H9 (cell line): ENCODE results near the gene PPP1R27. TPM values are rescaled to one million over a fixed set of nuclear protein-coding genes. Genes with fewer than 3 reads are reported as not detected.

Source experiments
- DNase-seq: peaks from one replicate; pipeline ENCODE4 v3.0.0-alpha.2; 2017
- H2AFZ ChIP-seq: one replicate; pipeline ENCODE4 v1.6.1; 2013; ENCODE audit warnings: mild to moderate bottlenecking, low read length, control low read depth, moderate library complexity
- H2AK5ac ChIP-seq: 2 replicates; pipeline ENCODE4 v1.6.1; 2013; ENCODE audit warnings: low read length, control low read depth, mixed read lengths; ENCODE audit not compliant: insufficient read length
- H2BK120ac ChIP-seq: one replicate; pipeline ENCODE4 v1.6.1; 2013; ENCODE audit warnings: low read depth, mild to moderate bottlenecking, low read length, control low read depth, inconsistent platforms; ENCODE audit not compliant: poor library complexity, severe bottlenecking
- H2BK12ac ChIP-seq: 2 replicates; pipeline ENCODE4 v1.6.1; 2013; ENCODE audit warnings: low read length, control low read depth, mixed read lengths, low read depth; ENCODE audit not compliant: insufficient read length
- H2BK15ac ChIP-seq: 2 replicates; pipeline ENCODE4 v1.6.1; 2013; ENCODE audit warnings: low read depth, low read length, control low read depth
- H2BK20ac ChIP-seq: one replicate; pipeline ENCODE4 v1.6.1; 2013; ENCODE audit warnings: low read depth, mild to moderate bottlenecking, low read length, control low read depth, inconsistent platforms; ENCODE audit not compliant: poor library complexity, severe bottlenecking
- H2BK5ac ChIP-seq: 2 replicates; pipeline ENCODE4 v1.6.1; 2013; ENCODE audit warnings: low read length, control low read depth, mixed read lengths; ENCODE audit not compliant: insufficient read length
- H3K14ac ChIP-seq: 2 replicates; pipeline ENCODE4 v1.6.1; 2013; ENCODE audit warnings: low read length, control low read depth; ENCODE audit not compliant: insufficient read depth
- H3K18ac ChIP-seq: 2 replicates; pipeline ENCODE4 v1.6.1; 2013; ENCODE audit warnings: low read depth, mild to moderate bottlenecking, mixed read lengths, low read length, control low read depth; ENCODE audit not compliant: insufficient read length
- H3K23ac ChIP-seq: 2 replicates; pipeline ENCODE4 v1.6.1; 2013; ENCODE audit warnings: low read length, control low read depth, mixed read lengths, low read depth; ENCODE audit not compliant: insufficient read length
- H3K23me2 ChIP-seq: 2 replicates; pipeline ENCODE4 v1.6.1; 2013; ENCODE audit warnings: low read depth, mild to moderate bottlenecking, mixed read lengths, low read length, control low read depth; ENCODE audit not compliant: insufficient read length, poor library complexity, severe bottlenecking
- H3K27ac ChIP-seq: 2 replicates; pipeline ENCODE4 v1.5.1; 2013; ENCODE audit warnings: low read length, control low read depth, mixed read lengths, low read depth; ENCODE audit not compliant: insufficient read length
- H3K27me3 ChIP-seq: 2 replicates; pipeline ENCODE4 v1.6.1; 2013; ENCODE audit warnings: low read length, control low read depth, inconsistent platforms; ENCODE audit not compliant: insufficient read depth
- H3K4ac ChIP-seq: 2 replicates; pipeline ENCODE4 v1.6.1; 2013; ENCODE audit warnings: low read depth, mild to moderate bottlenecking, control low read depth, inconsistent platforms, low read length, moderate library complexity
- H3K4me1 ChIP-seq: 2 replicates; pipeline ENCODE4 v1.6.1; 2013; ENCODE audit warnings: low read length, control low read depth, inconsistent platforms; ENCODE audit not compliant: insufficient read depth
- H3K4me2 ChIP-seq: 2 replicates; pipeline ENCODE4 v1.6.1; 2013; ENCODE audit warnings: low read length, control low read depth, mixed read lengths; ENCODE audit not compliant: insufficient read length, insufficient read depth
- H3K56ac ChIP-seq: 2 replicates; pipeline ENCODE4 v1.6.1; 2013; ENCODE audit warnings: low read depth, mild to moderate bottlenecking, mixed read lengths, low read length, control low read depth; ENCODE audit not compliant: insufficient read length
- H3K79me1 ChIP-seq: 2 replicates; pipeline ENCODE4 v1.6.1; 2013; ENCODE audit warnings: low read depth, mild to moderate bottlenecking, moderate library complexity, low read length, control low read depth, inconsistent platforms; ENCODE audit not compliant: insufficient read depth, poor library complexity, severe bottlenecking
- H3K79me2 ChIP-seq: 2 replicates; pipeline ENCODE4 v1.6.1; 2013; ENCODE audit warnings: low read length, control low read depth, inconsistent platforms; ENCODE audit not compliant: insufficient read depth
- H3K9ac ChIP-seq: 2 replicates; pipeline ENCODE4 v1.6.1; 2013; ENCODE audit warnings: low read length, control low read depth, mixed read lengths; ENCODE audit not compliant: insufficient read length; ENCODE audit errors: extremely low read depth
- H3K9me3 ChIP-seq: one replicate; pipeline ENCODE4 v1.6.1; 2013; ENCODE audit warnings: low read depth, low read length, inconsistent platforms; ENCODE audit not compliant: control insufficient read depth
- H3T11ph ChIP-seq: one replicate; pipeline ENCODE4 v1.6.1; 2013; ENCODE audit warnings: mild to moderate bottlenecking, low read length, control low read depth, inconsistent platforms
- H4K20me1 ChIP-seq: one replicate; pipeline ENCODE4 v1.6.1; 2013; ENCODE audit not compliant: control insufficient read depth, insufficient read length, insufficient read depth
- H4K5ac ChIP-seq: 2 replicates; pipeline ENCODE4 v1.6.1; 2013; ENCODE audit warnings: low read depth, mild to moderate bottlenecking, mixed read lengths, low read length, control low read depth; ENCODE audit not compliant: insufficient read length
- H4K8ac ChIP-seq: replicated peaks from 2 replicates; pipeline ENCODE4 v1.6.1; 2013; ENCODE audit warnings: low read length, control low read depth, mixed read lengths, low read depth; ENCODE audit not compliant: insufficient read length
- H4K91ac ChIP-seq: 2 replicates; pipeline ENCODE4 v1.6.1; 2013; ENCODE audit warnings: low read depth, mild to moderate bottlenecking, moderate library complexity, mixed read lengths, low read length, control low read depth; ENCODE audit not compliant: insufficient read length
- H3K27ac Mint-ChIP-seq, 3 experiments: 2 replicates in 2 of 3; 3 replicates in 1 of 3; pipeline ENCODE4 v1.8.0; 2020 to 2021; ENCODE audit warnings: mixed read lengths in 3 of 3, mild to moderate bottlenecking in 1 of 3, moderate library complexity in 1 of 3
- H3K27me3 Mint-ChIP-seq: 2 replicates; pipeline ENCODE4 v1.8.0; 2021; ENCODE audit warnings: low read depth, mild to moderate bottlenecking, moderate library complexity, mixed read lengths
- H3K36me3 Mint-ChIP-seq, 3 experiments: 2 replicates in 2 of 3; 3 replicates in 1 of 3; pipeline ENCODE4 v1.8.0; 2020 to 2021; ENCODE audit warnings: low read depth in 3 of 3, mixed read lengths in 3 of 3; ENCODE audit not compliant: insufficient read depth in 1 of 3
- H3K4me1 Mint-ChIP-seq, 2 experiments: 2 replicates each; pipeline ENCODE4 v1.8.0; 2020; ENCODE audit warnings: mixed read lengths in 2 of 2
- H3K4me3 Mint-ChIP-seq, 2 experiments: 2 replicates in 1 of 2; 3 replicates in 1 of 2; pipeline ENCODE4 v1.8.0; 2020 to 2021; ENCODE audit warnings: mild to moderate bottlenecking in 2 of 2, mixed read lengths in 2 of 2, moderate library complexity in 1 of 2
- H3K9me3 Mint-ChIP-seq, 2 experiments: 2 replicates in 1 of 2; 3 replicates in 1 of 2; pipeline ENCODE4 v1.8.0; 2020; ENCODE audit warnings: mild to moderate bottlenecking in 2 of 2, mixed read lengths in 2 of 2, moderate library complexity in 1 of 2
- WGBS: extraction: QIAGEN DNeasy Blood & Tissue Kit; methylation state at CpG from one replicate; pipeline ENCODE4 v1.1.7; 2013; ENCODE audit warnings: missing lambda C conversion rate, low lambda C conversion rate, mixed read lengths; ENCODE audit not compliant: insufficient read length; ENCODE audit errors: extremely low coverage; 5-methylcytosine and 5-hydroxymethylcytosine counted together
- total RNA-seq: library from RNA; stranded (reverse); gene quantifications from 2 replicates; pipeline ENCODE4 v1.2.1, GENCODE V29; 2021
- TF ChIP-seq, protein P1 (sequence below): fragments of 200-600 bp; sonication (generic); conservative IDR thresholded peaks from 3 replicates; pipeline ENCODE4 v1.8.0; 2021; ENCODE audit warnings: antibody characterized with exemption, mild to moderate bottlenecking

The PPP1R27 gene
- total RNA-seq, 1 experiment from 2014 or later = 0.22 TPM

DNA sequence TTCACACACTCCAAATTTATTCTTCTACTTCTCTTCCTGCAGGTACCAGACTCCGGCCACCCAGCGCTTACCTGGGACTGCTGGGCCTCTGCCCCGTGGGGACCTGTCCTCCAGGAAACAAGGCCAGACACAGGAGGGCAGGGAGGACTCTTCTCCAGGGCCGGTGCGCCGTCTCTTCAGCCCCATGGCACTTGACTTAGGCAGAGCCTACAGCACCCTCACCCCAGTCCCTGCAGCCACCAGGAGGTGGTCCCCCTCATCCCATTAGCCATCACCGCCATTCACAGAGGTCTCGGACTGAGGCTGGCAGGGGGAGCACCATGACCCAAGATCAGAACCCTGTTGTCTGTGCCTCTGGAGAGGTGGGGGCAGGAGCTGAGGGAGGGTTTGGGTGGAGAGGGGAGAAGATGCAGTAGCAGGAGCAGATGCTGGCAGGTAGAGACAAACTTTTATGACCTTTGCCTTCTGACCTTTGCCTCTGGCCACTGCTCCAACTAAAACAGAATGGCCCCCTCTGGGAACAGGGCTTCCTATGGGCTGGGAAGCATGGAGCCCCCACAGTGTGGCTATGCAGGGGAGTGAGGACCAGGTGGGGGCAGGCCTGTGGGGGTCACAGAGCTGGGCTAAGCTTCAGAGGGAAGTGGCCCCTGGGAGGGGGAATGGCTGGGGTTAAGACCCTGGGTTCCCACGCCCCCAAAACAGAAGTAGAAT, 32.6 kb downstream of the PPP1R27 start:
- Histone ChIP-seq H3K23me2 (peaks cover 6% of the 10 kb centered on the region), H3T11ph (no peak overlapping the region), H3K27ac (no peak overlapping the region), H3K14ac (no peak overlapping the region), H2AK5ac (no peak overlapping the region), H3K79me1 (no peaks in the 10 kb centered on the region), H3K56ac (no peak overlapping the region), H2BK20ac (no peak overlapping the region), H2BK12ac (no peak overlapping the region), H3K4ac (no peak overlapping the region), H2AFZ (no peak overlapping the region), H3K27me3 (peaks cover 32% of the 10 kb centered on the region), H3K18ac (no peak overlapping the region), H3K4me1 (no peaks in the 10 kb centered on the region), H2BK120ac (no peak overlapping the region), H3K9ac (no peak overlapping the region), H2BK15ac (no peak overlapping the region), H4K91ac (no peak overlapping the region), H3K9me3 (no peaks in the 10 kb centered on the region), H4K8ac (no peak overlapping the region), H2BK5ac (no peak overlapping the region), H3K79me2 (no peaks in the 10 kb centered on the region), H3K4me2 (no peak overlapping the region), H3K23ac (no peak overlapping the region), H4K20me1 (no peaks in the 10 kb centered on the region), H4K5ac (no peak overlapping the region)
- TF ChIP-seq, protein P1, sequence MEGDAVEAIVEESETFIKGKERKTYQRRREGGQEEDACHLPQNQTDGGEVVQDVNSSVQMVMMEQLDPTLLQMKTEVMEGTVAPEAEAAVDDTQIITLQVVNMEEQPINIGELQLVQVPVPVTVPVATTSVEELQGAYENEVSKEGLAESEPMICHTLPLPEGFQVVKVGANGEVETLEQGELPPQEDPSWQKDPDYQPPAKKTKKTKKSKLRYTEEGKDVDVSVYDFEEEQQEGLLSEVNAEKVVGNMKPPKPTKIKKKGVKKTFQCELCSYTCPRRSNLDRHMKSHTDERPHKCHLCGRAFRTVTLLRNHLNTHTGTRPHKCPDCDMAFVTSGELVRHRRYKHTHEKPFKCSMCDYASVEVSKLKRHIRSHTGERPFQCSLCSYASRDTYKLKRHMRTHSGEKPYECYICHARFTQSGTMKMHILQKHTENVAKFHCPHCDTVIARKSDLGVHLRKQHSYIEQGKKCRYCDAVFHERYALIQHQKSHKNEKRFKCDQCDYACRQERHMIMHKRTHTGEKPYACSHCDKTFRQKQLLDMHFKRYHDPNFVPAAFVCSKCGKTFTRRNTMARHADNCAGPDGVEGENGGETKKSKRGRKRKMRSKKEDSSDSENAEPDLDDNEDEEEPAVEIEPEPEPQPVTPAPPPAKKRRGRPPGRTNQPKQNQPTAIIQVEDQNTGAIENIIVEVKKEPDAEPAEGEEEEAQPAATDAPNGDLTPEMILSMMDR = no peak
- WGBS = no CpG with 5 or more reads among the region's 9 CpGs
- Mint-ChIP-seq H3K27ac (no peak overlapping the region), H3K27me3 (peaks cover 74% of the 10 kb centered on the region), H3K9me3 (peaks cover 10 to 17% of the 10 kb centered on the region in 2 experiments), H3K36me3 (peaks cover 0 to 3% (median 0%) of the 10 kb centered on the region in 3 experiments; a peak in 2 of 7 replicates), H3K4me3 (peak overlapping the region in 1 of 2 experiments; percentile 47; a peak in 2 of 5 replicates), H3K4me1 (peaks cover 0 to 6% of the 10 kb centered on the region in 2 experiments; a peak in 1 of 4 replicates)
- DNase-seq = no peak
